ENCODE results near the gene ANO9.

- TF ChIP-seq, protein P1, sequence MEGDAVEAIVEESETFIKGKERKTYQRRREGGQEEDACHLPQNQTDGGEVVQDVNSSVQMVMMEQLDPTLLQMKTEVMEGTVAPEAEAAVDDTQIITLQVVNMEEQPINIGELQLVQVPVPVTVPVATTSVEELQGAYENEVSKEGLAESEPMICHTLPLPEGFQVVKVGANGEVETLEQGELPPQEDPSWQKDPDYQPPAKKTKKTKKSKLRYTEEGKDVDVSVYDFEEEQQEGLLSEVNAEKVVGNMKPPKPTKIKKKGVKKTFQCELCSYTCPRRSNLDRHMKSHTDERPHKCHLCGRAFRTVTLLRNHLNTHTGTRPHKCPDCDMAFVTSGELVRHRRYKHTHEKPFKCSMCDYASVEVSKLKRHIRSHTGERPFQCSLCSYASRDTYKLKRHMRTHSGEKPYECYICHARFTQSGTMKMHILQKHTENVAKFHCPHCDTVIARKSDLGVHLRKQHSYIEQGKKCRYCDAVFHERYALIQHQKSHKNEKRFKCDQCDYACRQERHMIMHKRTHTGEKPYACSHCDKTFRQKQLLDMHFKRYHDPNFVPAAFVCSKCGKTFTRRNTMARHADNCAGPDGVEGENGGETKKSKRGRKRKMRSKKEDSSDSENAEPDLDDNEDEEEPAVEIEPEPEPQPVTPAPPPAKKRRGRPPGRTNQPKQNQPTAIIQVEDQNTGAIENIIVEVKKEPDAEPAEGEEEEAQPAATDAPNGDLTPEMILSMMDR (conservative IDR thresholded peaks at IDR 0.05 in 1 of 2, IDR thresholded peaks at IDR 0.05 in 1 of 2; ENCODE audit: low read depth in 1 of 2, low read length in 2 of 2), result no peak
- TF ChIP-seq EZH2 (IDR thresholded peaks at IDR 0.05; ENCODE audit: low read length, missing control alignments), result no peak
Measured at GRCh38 chr11:454043-454442, 12.2 kb upstream of the ANO9 start.

All from fibroblast of lung (primary cell).